Testis (tissue), 3 donors: ENCODE data around the gene CSNK2A2. TPM values are rescaled to one million over a fixed set of nuclear protein-coding genes. Genes with fewer than 3 reads are reported as not detected.

Experiments used
- DNase-seq: peaks from one replicate; pipeline ENCODE4 v3.0.0-alpha.2; 2019
- H3K27ac ChIP-seq, 2 donors: fragments of 200-600 bp; sonication (generic); one replicate each; pipeline ENCODE4 v1.5.1; 2019
- H3K27me3 ChIP-seq: fragments of 200-600 bp; sonication (generic); one replicate; pipeline ENCODE4 v1.5.1; 2019
- H3K36me3 ChIP-seq: fragments of 200-600 bp; sonication (generic); one replicate; pipeline ENCODE4 v1.5.1; 2017; ENCODE audit warnings: low read depth; ENCODE audit errors: missing control alignments
- H3K4me1 ChIP-seq: fragments of 200-600 bp; sonication (generic); one replicate; pipeline ENCODE4 v1.5.1; 2019
- H3K4me3 ChIP-seq, 2 donors: fragments of 200-600 bp; sonication (generic); one replicate each; pipeline ENCODE4 v1.5.1; 2017 to 2019
- H3K9me3 ChIP-seq: fragments of 200-600 bp; sonication (generic); one replicate; pipeline ENCODE4 v1.5.1; 2017
- POLR2A ChIP-seq: fragments of 450-650 bp; IDR thresholded peaks from one replicate; pipeline ENCODE4 v1.6.1; 2017; ENCODE audit warnings: antibody characterized with exemption, mild to moderate bottlenecking, moderate library complexity
- WGBS, 2 donors: methylation state at CpG; one replicate each; pipeline ENCODE4 v1.1.5; 2018; 5-methylcytosine and 5-hydroxymethylcytosine counted together
- intact Hi-C: fragments of 100-400 bp; cut with DNase I; formaldehyde crosslinking; loops from one replicate; pipeline ENCODE4 v1.15.1; 2023; ENCODE audit warnings: low total_unique reads
- polyA plus RNA-seq: library from polyadenylated mRNA; stranded (reverse); fragments of 350-450 nt; fragmentation: Illumina TruSeq; extraction: RNeasy Lipid Tissue Mini Kit (QIAGEN cat#74804); gene quantifications from one replicate; pipeline ENCODE4 v1.2.3, GENCODE V29; 2014; ENCODE audit warnings: low read depth, low replicate concordance; ENCODE audit not compliant: insufficient read depth
- total RNA-seq, 2 donors: library from RNA; depleted of rRNA; stranded (reverse); fragments of >200 nt; gene quantifications; one replicate each; pipeline ENCODE4 v1.2.3, GENCODE V29; 2016
- TF ChIP-seq, protein P1 (sequence below), 3 experiments: fragments of 450-650 bp in 2 of 3; fragments of 200-600 bp in 1 of 3; sonication (generic) in 1 of 3; IDR thresholded peaks; one replicate each; pipeline ENCODE4 v1.5.1; 2016 to 2019; ENCODE audit warnings: antibody characterized with exemption in 3 of 3, mild to moderate bottlenecking in 2 of 3, moderate library complexity in 1 of 3

Gene CSNK2A2
- total and polyA plus RNA-seq, 3 donors from 2014 or later, result 101 to 299 (median 119) TPM

DNA sequence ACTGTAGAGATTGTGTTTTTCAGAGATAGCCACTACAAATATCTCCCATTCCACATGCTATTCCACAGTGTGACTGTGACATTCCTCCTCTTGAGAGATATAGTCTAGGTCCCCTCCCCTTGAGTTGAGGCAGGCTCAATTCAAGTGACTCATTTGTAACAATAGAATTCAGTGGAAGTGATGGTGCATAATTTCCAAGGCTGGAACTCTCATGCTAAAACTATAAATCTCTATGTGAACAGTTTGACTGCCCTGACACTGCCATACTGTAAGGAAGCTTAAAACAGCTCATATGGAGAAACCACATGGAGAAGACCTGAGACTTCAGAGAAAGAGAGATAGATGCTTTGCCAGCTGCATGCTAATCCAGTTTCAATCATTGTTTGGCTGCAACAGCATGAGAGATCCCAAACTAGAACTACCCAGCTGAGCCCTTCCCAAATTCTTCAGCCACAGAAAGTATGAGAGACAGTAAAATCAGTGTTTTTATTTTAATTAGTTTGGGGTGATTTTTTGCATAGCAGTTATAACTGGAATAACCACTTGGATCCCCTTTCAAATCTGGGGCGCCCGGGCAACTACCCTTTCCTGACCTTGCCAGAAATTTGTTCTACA is 19.5 kb upstream of the CSNK2A2 start:
- Histone ChIP-seq H3K36me3 (no peaks in the 10 kb centered on the region), H3K4me1 (no peaks in the 10 kb centered on the region), H3K9me3 (no peaks in the 10 kb centered on the region), H3K4me3 (no peak overlapping the region), H3K27me3 (no peaks in the 10 kb centered on the region), H3K27ac (no peak overlapping the region)
- intact Hi-C loops, result no loop called here
- 0 to 67% methylated on average over 2 of the region's 2 CpGs for WGBS, 2 donors
- TF ChIP-seq, protein P1, sequence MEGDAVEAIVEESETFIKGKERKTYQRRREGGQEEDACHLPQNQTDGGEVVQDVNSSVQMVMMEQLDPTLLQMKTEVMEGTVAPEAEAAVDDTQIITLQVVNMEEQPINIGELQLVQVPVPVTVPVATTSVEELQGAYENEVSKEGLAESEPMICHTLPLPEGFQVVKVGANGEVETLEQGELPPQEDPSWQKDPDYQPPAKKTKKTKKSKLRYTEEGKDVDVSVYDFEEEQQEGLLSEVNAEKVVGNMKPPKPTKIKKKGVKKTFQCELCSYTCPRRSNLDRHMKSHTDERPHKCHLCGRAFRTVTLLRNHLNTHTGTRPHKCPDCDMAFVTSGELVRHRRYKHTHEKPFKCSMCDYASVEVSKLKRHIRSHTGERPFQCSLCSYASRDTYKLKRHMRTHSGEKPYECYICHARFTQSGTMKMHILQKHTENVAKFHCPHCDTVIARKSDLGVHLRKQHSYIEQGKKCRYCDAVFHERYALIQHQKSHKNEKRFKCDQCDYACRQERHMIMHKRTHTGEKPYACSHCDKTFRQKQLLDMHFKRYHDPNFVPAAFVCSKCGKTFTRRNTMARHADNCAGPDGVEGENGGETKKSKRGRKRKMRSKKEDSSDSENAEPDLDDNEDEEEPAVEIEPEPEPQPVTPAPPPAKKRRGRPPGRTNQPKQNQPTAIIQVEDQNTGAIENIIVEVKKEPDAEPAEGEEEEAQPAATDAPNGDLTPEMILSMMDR (IDR thresholded peaks at IDR 0.05), result no peak
- TF ChIP-seq POLR2A, result no peak
- DNase-seq, result no peak

DNA sequence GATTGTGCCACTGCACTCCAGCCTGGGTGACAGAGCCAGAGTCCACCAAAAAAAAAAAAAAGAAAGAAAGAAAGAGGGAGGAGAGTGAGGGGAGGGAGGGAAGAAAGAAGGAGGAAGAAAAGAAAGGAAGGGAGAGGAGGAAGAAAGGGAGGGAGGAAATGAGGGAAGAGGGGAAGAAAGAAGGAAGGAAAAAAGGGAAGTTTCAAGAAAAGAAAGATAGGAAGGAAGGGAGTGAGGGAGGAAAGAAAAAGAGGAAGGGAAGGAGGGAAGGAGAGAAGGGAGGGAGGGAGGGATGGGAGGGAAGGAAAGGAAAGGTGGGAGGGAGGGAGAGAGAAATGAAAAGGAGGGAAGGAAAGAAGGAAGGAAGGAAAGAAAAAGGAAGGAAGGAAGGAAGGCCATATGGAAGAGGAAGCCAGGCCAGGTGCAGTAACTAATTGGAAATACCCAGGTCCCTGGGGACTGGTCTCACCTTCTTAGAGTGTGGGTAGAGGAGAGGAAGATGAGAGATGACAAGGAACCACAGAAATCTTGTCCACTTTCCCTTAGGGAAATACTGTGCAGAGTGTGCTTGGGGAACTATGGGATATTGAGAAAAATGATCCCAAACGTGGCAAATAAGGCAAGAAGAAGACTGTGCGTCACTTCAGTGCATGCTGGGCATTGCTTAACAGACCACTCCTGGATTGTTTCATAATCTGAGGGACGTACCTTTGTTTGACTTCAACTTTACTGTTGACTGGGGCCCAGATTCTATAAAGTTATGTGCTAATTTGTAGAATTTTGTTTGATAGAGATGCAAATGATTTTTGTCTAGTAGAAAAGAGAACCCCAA is 15.1 kb upstream of the CSNK2A2 start:
- no peaks in the 10 kb centered on the region for H3K27me3 ChIP-seq
- no peaks in the 10 kb centered on the region for H3K4me1 ChIP-seq
- no peaks in the 10 kb centered on the region for H3K9me3 ChIP-seq
- TF ChIP-seq, protein P1 (IDR thresholded peaks at IDR 0.05), result no peak
- no peak for TF ChIP-seq POLR2A
- 74 to 83% methylated on average over 3 of the region's 3 CpGs for WGBS, 2 donors
- DNase-seq, result no peak
- intact Hi-C loops, result no loop called here
- no peaks in the 10 kb centered on the region for H3K36me3 ChIP-seq
- no peak overlapping the region for H3K4me3 ChIP-seq
- H3K27ac ChIP-seq, result no peak overlapping the region

GRCh38 chr16:58211846-58212245 is 13.9 kb upstream of the CSNK2A2 start:
- Histone ChIP-seq H3K4me3 (no peak overlapping the region), H3K27ac (no peak overlapping the region), H3K36me3 (no peaks in the 10 kb centered on the region), H3K27me3 (no peaks in the 10 kb centered on the region), H3K9me3 (no peaks in the 10 kb centered on the region), H3K4me1 (no peaks in the 10 kb centered on the region)
- TF ChIP-seq POLR2A, result no peak
- TF ChIP-seq, protein P1 (IDR thresholded peaks at IDR 0.05), result no peak
- intact Hi-C loops, result no loop called here
- WGBS, 2 donors, result 60 to 63% methylated on average over 3 of the region's 3 CpGs
- DNase-seq, result no peak

- no peaks in the 10 kb centered on the region for H3K9me3 ChIP-seq
- TF ChIP-seq, protein P1 (IDR thresholded peaks at IDR 0.05), result no peak
- no peak for TF ChIP-seq POLR2A
- no peaks in the 10 kb centered on the region for H3K4me1 ChIP-seq
- H3K4me3 ChIP-seq, result no peak overlapping the region
- intact Hi-C loops, result no loop called here
- H3K27ac ChIP-seq, result no peak overlapping the region
- H3K36me3 ChIP-seq, result no peaks in the 10 kb centered on the region
- H3K27me3 ChIP-seq, result no peaks in the 10 kb centered on the region
- DNase-seq, result no peak
These were observed 13.3 kb upstream of the CSNK2A2 start for GRCh38 chr16:58211245-58211644.
